Kidney epithelial cell (primary cell): ENCODE measurements around the gene SPARC. TPM values are rescaled to one million over a fixed set of nuclear protein-coding genes. Genes with fewer than 3 reads are reported as not detected.

ENCODE experiments used
- DNase-seq: peaks from one replicate; pipeline ENCODE4 v3.0.0-alpha.2; 2010; ENCODE audit warnings: low read depth
- H3K27me3 ChIP-seq: 2 replicates; pipeline ENCODE4 v1.6.0; 2011; ENCODE audit warnings: low read length; ENCODE audit not compliant: control insufficient read depth, insufficient read depth
- H3K36me3 ChIP-seq: 2 replicates; pipeline ENCODE4 v1.5.1; 2011; ENCODE audit warnings: low read length; ENCODE audit not compliant: control insufficient read depth, insufficient read depth
- H3K4me3 ChIP-seq: 2 replicates; pipeline ENCODE4 v1.5.1; 2011; ENCODE audit warnings: low read depth, mild to moderate bottlenecking, control low read depth, low read length
- CTCF ChIP-seq: IDR thresholded peaks from 2 replicates; pipeline ENCODE4 v1.5.1; 2011; ENCODE audit warnings: mild to moderate bottlenecking, moderate library complexity, low read length, control low read depth, inconsistent platforms; ENCODE audit not compliant: insufficient read depth, poor library complexity, severe bottlenecking
- total RNA-seq: library from RNA; depleted of rRNA; stranded (reverse); fragments of >200 nt; gene quantifications from 2 replicates; pipeline ENCODE4 v1.2.3, GENCODE V29; 2015

The SPARC gene
- total RNA-seq, 1 donor from 2014 or later = 139 TPM

- no peak for TF ChIP-seq CTCF
- DNase-seq = no peak
- Histone ChIP-seq H3K36me3 (no peaks in the 10 kb centered on the region), H3K4me3 (no peak overlapping the region), H3K27me3 (no peaks in the 10 kb centered on the region)
Measured at GRCh38 chr5:151724360-151724759, 37.6 kb upstream of the SPARC start.

GRCh38 chr5:151722546-151722945, 35.8 kb upstream of the SPARC start:
- Histone ChIP-seq H3K27me3 (no peaks in the 10 kb centered on the region), H3K4me3 (no peak overlapping the region), H3K36me3 (no peaks in the 10 kb centered on the region)
- DNase-seq = no peak
- no peak for TF ChIP-seq CTCF

GRCh38 chr5:151721812-151722391, 35.2 kb upstream of the SPARC start:
- H3K27me3 ChIP-seq = no peaks in the 10 kb centered on the region
- no peak overlapping the region for H3K4me3 ChIP-seq
- H3K36me3 ChIP-seq = no peaks in the 10 kb centered on the region
- DNase-seq = no peak
- TF ChIP-seq CTCF = no peak

GRCh38 chr5:151721087-151721646, 34.5 kb upstream of the SPARC start:
- no peak for DNase-seq
- no peaks in the 10 kb centered on the region for H3K27me3 ChIP-seq
- no peaks in the 10 kb centered on the region for H3K36me3 ChIP-seq
- no peak for TF ChIP-seq CTCF
- no peak overlapping the region for H3K4me3 ChIP-seq

- Histone ChIP-seq H3K27me3 (no peaks in the 10 kb centered on the region), H3K36me3 (no peaks in the 10 kb centered on the region), H3K4me3 (no peak overlapping the region)
- no peak for TF ChIP-seq CTCF
- no peak for DNase-seq
Measured at GRCh38 chr5:151720215-151720614, 33.5 kb upstream of the SPARC start.
